Measurements from ENCODE around the gene DTWD2. TPM values are rescaled to one million over a fixed set of nuclear protein-coding genes. Genes with fewer than 3 reads are reported as not detected.
"Not testable (repeated sequence)": the region's sequence is repeated elsewhere in the genome, so short reads cannot be mapped to it uniquely, and the experiment has no call there.

DTWD2 gene
- total RNA-seq, 1 experiment from 2014 or later = 10.1 TPM

GRCh38 chr5:118980438-118980837, 7.9 kb downstream of the DTWD2 start:
- no TSS peak for BruUV-seq (replicated peaks)
- peaks cover 10% of the 10 kb centered on the region for H3K4me1 Mint-ChIP-seq (ENCODE audit: insufficient read depth, unreplicated experiment)
- POLR2A ChIA-PET = interaction anchor here (0.5 kb wide), 1 partner anchor 643 kb away, joined by 3 read pairs; no protein-coding TSS in a partner anchor
- no peak for TF ChIP-seq CTCF (IDR thresholded peaks at IDR 0.05; ENCODE audit: unreplicated experiment)
- intact Hi-C loops (cut with micrococcal nuclease) = no loop called here
- H3K27me3 Mint-ChIP-seq (ENCODE audit: insufficient read depth, unreplicated experiment) = no peaks in the 10 kb centered on the region
- no peaks in the 10 kb centered on the region for H3K36me3 Mint-ChIP-seq (ENCODE audit: insufficient read depth, unreplicated experiment)
- H3K9me3 Mint-ChIP-seq (ENCODE audit: unreplicated experiment) = peaks cover 18% of the 10 kb centered on the region
- DNase-seq (ENCODE audit: unreplicated experiment) = no peak
- H3K27ac Mint-ChIP-seq (ENCODE audit: low read depth, unreplicated experiment) = no peak overlapping the region
- CTCF ChIA-PET = interaction anchor here (1.0 kb wide), 1 partner anchor 8 kb away, joined by 4 read pairs; the partner anchor contains the start of gene DTWD2
- no peak overlapping the region for H3K4me3 Mint-ChIP-seq (ENCODE audit: unreplicated experiment)

GRCh38 chr5:118980017-118980416, 8.3 kb downstream of the DTWD2 start:
- TF ChIP-seq CTCF (IDR thresholded peaks at IDR 0.05; ENCODE audit: unreplicated experiment) = no peak
- H3K36me3 Mint-ChIP-seq (ENCODE audit: insufficient read depth, unreplicated experiment) = no peaks in the 10 kb centered on the region
- no peak overlapping the region for H3K27ac Mint-ChIP-seq (ENCODE audit: low read depth, unreplicated experiment)
- no peaks in the 10 kb centered on the region for H3K27me3 Mint-ChIP-seq (ENCODE audit: insufficient read depth, unreplicated experiment)
- ChIA-PET CTCF (interaction anchor here (0.6 to 1.0 kb wide), 2 partner anchors 8 to 293 kb away, joined by 3 to 4 read pairs; partner anchors contain the start of gene DTWD2), POLR2A (interaction anchor here (0.5 to 1.1 kb wide), 2 partner anchors 9 to 643 kb away, joined by 3 read pairs; no protein-coding TSS in a partner anchor)
- intact Hi-C loops (cut with micrococcal nuclease) = no loop called here
- peaks cover 23% of the 10 kb centered on the region for H3K9me3 Mint-ChIP-seq (ENCODE audit: unreplicated experiment)
- peaks cover 7% of the 10 kb centered on the region for H3K4me1 Mint-ChIP-seq (ENCODE audit: insufficient read depth, unreplicated experiment)
- no TSS peak for BruUV-seq (replicated peaks)
- H3K4me3 Mint-ChIP-seq (ENCODE audit: unreplicated experiment) = no peak overlapping the region
- DNase-seq (ENCODE audit: unreplicated experiment) = no peak

GRCh38 chr5:118973779-118974445, 14.4 kb downstream of the DTWD2 start:
- CTCF ChIA-PET; H3K4me3 Mint-ChIP-seq (ENCODE audit: unreplicated experiment); H3K36me3 Mint-ChIP-seq (ENCODE audit: insufficient read depth, unreplicated experiment); DNase-seq (ENCODE audit: unreplicated experiment); H3K27me3 Mint-ChIP-seq (ENCODE audit: insufficient read depth, unreplicated experiment); POLR2A ChIA-PET; H3K4me1 Mint-ChIP-seq (ENCODE audit: insufficient read depth, unreplicated experiment); intact Hi-C loops (cut with micrococcal nuclease); H3K27ac Mint-ChIP-seq (ENCODE audit: low read depth, unreplicated experiment); BruUV-seq (replicated peaks): not testable (repeated sequence)
- H3K9me3 Mint-ChIP-seq (ENCODE audit: unreplicated experiment) = peaks cover 26% of the 10 kb centered on the region

- ChIA-PET POLR2A (no interaction called here), CTCF (interaction anchor here (0.5 to 0.9 kb wide), 3 partner anchors 19 to 366 kb away, joined by 3 to 4 read pairs (median 4); partner anchors contain the start of gene DTWD2)
- Mint-ChIP-seq H3K36me3 (ENCODE audit: insufficient read depth, unreplicated experiment) (no peaks in the 10 kb centered on the region), H3K27me3 (ENCODE audit: insufficient read depth, unreplicated experiment) (no peaks in the 10 kb centered on the region), H3K4me3 (ENCODE audit: unreplicated experiment) (no peak overlapping the region), H3K27ac (ENCODE audit: low read depth, unreplicated experiment) (no peak overlapping the region), H3K9me3 (ENCODE audit: unreplicated experiment) (no peaks in the 10 kb centered on the region), H3K4me1 (ENCODE audit: insufficient read depth, unreplicated experiment) (no peaks in the 10 kb centered on the region)
- no TSS peak for BruUV-seq (replicated peaks)
- DNase-seq (ENCODE audit: unreplicated experiment) = no peak
- intact Hi-C loops (cut with micrococcal nuclease) = no loop called here
- TF ChIP-seq CTCF (IDR thresholded peaks at IDR 0.05; ENCODE audit: unreplicated experiment) = no peak
Measured at GRCh38 chr5:118968925-118969375, 19.4 kb downstream of the DTWD2 start.

Measured in MCF 10A (cell line).